GM11168 (cell line): ENCODE measurements around the gene SUPT3H.
"Not testable (repeated sequence)": the region's sequence is repeated elsewhere in the genome, so short reads cannot be mapped to it uniquely, and the experiment has no call there.

Experiments
- in situ Hi-C: fragments of 300-500 bp; cut with MboI; formaldehyde crosslinking; loops from one replicate; pipeline ENCODE4 v1.12.0; 2022; ENCODE audit warnings: low sequenced_read_pairs; ENCODE audit not compliant: unreplicated experiment

SUPT3H gene

GRCh38 chr6:45327956-45328522 is 49.7 kb downstream of the SUPT3H start, which contains the start of gene RUNX2:
Gene RUNX2, plus strand, starts transcription at chr6:45328330. Its CDS starts 397 bp downstream, at chr6:45328727.
- in situ Hi-C loops: no loop called here

GRCh38 chr6:45326698-45327417 is 50.9 kb downstream of the SUPT3H start:
- in situ Hi-C loops: no loop called here

- in situ Hi-C loops: no loop called here
These were observed 54.0 kb downstream of the SUPT3H start for GRCh38 chr6:45323656-45324224.

GRCh38 chr6:45320349-45320748 is 57.4 kb downstream of the SUPT3H start:
- in situ Hi-C loops: no loop called here

GRCh38 chr6:45314146-45314545 is 63.6 kb downstream of the SUPT3H start:
- in situ Hi-C loops: no loop called here

- in situ Hi-C loops: no loop called here
These were observed 67.5 kb downstream of the SUPT3H start for GRCh38 chr6:45310118-45310788.

- in situ Hi-C loops: no loop called here
These were observed 72.2 kb downstream of the SUPT3H start for GRCh38 chr6:45305546-45305945.

GRCh38 chr6:45302832-45303231 is 74.9 kb downstream of the SUPT3H start:
- in situ Hi-C loops: no loop called here

- in situ Hi-C loops: no loop called here
These were observed 76.2 kb downstream of the SUPT3H start for GRCh38 chr6:45301348-45302142.

- in situ Hi-C loops: no loop called here
These were observed 77.0 kb downstream of the SUPT3H start for GRCh38 chr6:45300736-45301135.

GRCh38 chr6:45299096-45299581 is 78.6 kb downstream of the SUPT3H start:
- in situ Hi-C loops: no loop called here

- in situ Hi-C loops: no loop called here
These were observed 80.4 kb downstream of the SUPT3H start for GRCh38 chr6:45297320-45297719.

GRCh38 chr6:45294065-45294701 is 83.6 kb downstream of the SUPT3H start:
- in situ Hi-C loops: not testable (repeated sequence)

GRCh38 chr6:45293306-45293705 is 84.4 kb downstream of the SUPT3H start:
- in situ Hi-C loops: no loop called here

GRCh38 chr6:45289751-45290514 is 87.8 kb downstream of the SUPT3H start:
- in situ Hi-C loops: no loop called here

GRCh38 chr6:45286707-45287106 is 91.0 kb downstream of the SUPT3H start:
- in situ Hi-C loops: not testable (repeated sequence)

- in situ Hi-C loops: no loop called here
These were observed 99.4 kb downstream of the SUPT3H start for GRCh38 chr6:45278367-45278766.

- in situ Hi-C loops: not testable (repeated sequence)
These were observed 100.0 kb downstream of the SUPT3H start for GRCh38 chr6:45277741-45278140.

- in situ Hi-C loops: no loop called here
These were observed 102.4 kb downstream of the SUPT3H start for GRCh38 chr6:45275358-45275757.
